ENCODE measurements around the gene STARD9.
"Not testable (repeated sequence)": the region's sequence is repeated elsewhere in the genome, so short reads cannot be mapped to it uniquely, and the experiment has no call there.

STARD9 gene

DNA sequence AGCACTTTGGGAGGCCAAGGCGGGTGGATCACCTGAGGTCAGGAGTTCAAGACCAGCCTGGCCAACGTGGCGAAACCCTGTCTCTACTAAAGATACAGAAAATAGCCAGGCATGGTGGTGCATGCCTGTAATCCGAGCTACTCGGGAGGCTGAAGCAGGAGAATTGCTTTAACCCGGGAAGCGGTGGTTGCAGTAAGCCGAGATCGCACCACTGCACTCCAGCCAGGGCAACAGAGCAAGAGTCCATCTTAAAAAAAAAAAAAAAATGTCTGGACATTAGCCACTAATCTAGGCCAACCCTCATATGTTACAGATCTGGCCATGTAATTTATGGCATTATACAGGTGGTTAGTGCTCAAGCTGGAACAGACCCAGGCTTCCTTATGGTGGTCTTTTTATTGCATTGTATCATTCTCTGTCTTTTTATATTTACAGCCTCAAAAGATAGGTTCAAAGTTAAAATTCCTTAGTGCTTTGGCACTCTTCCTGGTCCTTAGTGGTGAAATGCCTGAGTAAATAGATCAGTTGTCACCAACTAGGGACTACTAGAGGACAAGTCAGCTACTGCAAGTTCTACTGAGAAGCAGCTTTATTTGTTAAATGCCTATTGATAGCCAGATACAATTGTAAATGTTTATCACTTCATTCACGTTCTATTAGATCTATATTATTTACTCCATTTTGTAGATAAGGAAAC lies 16.0 kb downstream of the STARD9 start:
- no peak for DNase-seq

DNA sequence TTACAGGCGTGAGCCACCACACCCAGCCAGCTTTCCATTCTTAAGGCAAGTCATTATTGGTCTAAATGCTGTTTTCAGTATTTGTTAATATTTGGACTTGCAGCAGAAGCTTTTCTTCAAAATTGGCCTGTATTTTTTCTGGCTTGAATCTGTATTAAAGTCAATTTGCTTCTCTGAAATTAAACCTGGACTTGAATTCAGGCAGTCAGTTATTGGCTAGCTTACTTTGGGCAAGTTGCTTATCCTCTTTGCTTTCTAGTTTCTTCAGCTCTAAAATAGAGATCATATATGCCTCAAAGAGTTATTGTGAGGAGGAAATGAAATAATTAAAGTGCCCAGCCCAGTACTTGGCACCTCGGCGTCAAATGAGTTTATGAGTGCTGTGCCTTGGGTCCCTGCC lies 17.3 kb downstream of the STARD9 start:
- no peak for DNase-seq

DNA sequence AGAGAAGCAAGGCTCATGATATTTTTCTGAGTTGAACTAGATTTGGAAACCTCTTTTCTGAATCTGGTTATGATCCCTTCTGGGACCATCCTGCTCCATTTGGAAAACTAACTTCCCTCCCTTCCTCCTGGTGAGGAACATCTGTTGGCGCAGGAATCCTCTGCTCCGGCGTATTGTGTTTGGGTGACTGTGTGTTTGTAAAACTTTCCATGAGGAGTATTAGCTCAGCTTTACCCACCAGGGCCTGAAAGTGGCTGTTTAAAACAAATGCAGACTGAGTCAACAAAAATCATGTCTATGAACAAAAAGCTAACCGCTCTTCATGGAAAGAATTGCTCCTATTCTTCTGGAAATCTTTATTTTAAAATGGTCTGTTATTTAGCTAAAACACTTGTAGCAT lies 17.7 kb downstream of the STARD9 start:
- DNase-seq: no peak

DNA sequence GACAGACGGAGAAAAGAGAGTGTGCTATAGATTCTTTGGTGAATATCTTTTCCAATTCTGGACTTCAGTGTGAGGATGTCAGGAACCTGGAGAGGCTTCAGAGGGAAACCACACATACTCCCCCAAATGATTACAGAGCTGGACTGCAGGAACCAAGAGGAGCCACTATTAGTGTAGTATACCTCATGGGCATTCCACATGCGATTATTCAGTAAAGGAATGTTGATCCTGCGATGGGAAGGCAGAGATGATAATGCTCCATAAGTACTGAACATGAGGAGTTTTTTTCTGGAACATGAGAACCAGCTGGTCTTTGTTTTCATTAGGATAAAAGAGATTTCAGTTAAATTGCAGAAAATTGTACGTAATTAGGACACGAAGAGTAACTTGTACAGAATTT lies 18.7 kb downstream of the STARD9 start:
- DNase-seq: no peak

DNA sequence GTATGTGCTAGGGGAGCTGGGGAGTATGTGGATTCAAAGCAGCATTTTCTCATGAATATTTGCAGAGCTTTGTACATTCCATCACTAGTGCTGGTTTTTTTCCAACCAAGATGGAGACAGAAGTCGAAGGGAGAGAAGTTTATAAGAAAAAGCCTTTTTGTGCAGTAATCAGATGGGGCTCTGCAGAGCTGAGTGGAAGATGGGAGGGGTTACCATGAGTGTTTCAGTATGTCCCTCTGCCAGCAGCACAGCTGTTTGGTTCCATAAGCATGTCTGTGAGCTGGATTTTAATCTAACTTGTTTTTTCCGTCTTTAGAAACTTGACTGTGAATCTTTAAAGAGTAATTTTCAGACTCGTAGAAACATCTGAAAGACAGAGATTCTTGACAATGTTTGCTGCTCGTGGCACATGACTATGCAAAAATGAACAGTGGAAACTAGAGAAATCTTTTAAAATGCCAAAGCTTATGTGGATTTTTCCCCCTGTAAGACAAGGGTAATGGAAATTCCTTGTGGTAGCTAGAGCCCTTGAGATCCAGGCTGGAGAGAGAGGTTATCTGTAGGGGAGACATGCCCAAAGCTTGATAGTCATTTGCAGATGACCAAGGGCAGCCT lies 20.3 kb downstream of the STARD9 start:
- DNase-seq: no peak

DNA sequence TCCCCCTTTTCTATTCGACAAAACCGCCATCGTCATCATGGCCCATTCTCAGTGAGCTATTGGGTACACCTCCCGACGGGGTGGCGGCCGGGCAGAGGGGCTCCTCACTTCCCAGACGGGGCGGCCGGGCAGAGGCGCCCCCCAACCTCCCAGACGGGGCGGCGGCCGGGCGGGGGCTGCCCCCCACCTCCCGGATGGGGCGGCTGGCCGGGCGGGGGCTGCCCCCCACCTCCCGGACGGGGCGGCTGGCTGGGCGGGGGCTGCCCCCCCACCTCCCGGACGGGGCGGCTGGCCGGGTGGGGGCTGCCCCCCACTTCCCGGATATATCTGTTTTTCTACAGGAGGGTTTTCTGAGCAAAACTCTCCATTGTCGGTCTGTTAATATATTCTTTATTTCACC lies 25.9 kb downstream of the STARD9 start:
- DNase-seq: not testable (repeated sequence)

DNA sequence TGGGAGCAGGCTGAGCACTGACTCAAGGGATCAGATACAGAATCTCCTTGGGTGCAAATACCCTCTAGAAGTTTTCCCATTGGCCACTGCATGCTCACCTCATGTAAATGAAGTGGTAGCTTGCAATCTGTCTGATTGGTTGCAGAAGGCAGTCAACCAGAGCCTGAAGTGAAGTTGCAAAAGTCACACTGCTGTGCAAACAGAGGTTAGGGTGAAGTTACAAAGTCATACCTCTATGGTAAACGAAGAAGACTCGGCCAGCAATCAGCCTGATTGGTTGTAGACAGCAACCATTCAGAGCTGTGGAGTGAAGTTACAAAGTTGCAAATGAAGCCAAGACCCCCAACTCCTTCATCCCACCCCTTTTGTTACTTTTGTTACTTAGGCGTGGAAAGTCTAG lies 27.1 kb downstream of the STARD9 start:
- DNase-seq: no peak

DNA sequence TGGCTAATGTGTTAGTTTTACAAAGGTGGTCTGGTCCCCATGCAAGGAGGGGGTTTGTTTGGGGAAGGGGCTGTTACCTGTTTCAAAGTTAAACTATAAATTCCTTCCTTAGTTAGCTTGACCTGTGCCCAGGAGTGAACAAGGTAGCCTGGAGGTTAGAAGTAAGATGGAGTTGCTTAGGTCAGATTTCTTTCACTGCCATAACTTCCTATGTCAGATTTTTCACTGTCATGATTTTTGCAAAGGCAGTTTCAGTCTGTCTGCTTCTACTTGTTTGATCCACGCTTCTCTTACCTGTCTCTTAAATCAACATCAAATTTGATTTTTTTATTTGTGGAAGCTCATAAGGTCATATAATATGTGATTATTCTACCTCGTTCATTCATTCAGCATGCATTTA lies 28.6 kb downstream of the STARD9 start:
- DNase-seq: no peak

DNA sequence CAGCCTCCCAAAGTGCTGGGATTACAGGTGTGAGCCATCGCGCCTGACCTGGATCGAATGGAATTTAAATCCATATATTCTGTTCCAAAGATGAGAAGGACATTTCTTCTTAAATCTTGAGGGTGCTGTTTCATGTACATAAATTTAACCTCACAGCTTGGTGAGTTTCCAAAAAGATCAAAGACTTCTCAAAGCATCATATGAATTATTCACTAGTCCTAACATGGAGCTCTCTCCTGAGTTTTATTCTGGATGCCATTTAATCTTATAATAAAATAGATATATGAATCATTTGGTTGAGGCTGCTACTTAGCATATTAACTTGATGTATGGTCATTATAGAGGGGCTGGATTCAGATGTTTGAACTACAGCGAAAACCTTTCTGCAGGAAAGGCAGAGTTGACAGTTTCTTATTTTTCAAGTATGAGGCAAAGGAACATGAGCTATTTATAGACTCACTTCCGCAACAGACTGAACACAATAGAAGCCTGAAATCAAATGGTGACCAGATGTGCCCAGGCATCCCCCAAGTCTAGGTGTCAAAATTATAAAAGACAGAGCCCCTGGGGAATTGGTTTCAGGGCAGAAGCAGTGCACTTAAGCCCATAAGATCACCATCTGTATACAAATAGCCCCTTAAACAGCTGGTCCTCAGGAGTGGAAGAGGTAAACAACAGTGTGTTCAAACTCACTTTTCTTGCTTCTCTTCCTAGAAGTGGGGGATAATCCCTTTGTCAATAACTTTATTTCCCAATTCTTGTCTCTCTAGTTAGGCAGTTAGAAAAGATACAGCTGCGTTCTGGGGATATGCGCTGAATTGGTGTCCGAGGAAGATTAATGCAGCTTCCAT lies 29.7 kb downstream of the STARD9 start:
- no peak for DNase-seq

DNA sequence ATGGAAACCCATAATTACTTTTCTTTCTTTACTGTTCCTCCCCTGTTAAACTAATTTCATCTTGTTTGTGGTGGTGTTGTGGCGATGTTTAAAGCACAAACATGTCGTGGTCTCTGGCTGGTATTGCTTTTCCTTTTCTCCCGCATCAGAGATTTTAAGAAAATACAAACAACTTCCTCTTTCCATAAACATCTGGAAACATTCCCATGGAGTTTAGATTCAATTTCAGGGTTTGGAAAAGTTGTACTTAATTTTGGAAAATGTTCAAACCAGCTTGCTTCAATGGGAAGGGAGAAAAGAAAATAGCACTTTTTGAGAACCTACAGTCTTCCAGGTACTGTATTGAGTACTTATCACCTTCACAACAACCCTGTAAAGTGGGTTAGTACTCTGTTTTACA lies 30.4 kb downstream of the STARD9 start:
- DNase-seq: no peak

DNA sequence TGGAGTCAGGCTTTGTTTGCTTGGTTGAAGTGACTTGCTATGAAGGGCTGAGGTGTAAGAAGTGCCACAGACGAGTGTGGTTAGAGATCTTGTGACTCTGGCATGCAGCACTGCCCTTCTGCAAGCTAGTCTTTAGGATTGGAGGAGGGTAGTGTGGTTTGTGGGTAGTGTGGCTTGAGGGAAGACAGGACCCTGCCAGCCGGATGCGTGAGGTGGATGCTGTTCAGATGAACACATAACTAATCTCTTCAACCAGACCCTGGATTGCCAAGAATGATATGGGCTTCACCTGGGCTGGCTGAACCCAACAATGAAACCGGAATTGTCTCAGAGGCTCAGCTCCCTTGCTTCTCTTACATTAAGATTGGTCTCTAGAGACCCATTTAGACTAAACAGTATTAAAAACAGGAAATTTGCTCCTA lies 32.7 kb downstream of the STARD9 start:
- DNase-seq: peak; percentile 58

DNA sequence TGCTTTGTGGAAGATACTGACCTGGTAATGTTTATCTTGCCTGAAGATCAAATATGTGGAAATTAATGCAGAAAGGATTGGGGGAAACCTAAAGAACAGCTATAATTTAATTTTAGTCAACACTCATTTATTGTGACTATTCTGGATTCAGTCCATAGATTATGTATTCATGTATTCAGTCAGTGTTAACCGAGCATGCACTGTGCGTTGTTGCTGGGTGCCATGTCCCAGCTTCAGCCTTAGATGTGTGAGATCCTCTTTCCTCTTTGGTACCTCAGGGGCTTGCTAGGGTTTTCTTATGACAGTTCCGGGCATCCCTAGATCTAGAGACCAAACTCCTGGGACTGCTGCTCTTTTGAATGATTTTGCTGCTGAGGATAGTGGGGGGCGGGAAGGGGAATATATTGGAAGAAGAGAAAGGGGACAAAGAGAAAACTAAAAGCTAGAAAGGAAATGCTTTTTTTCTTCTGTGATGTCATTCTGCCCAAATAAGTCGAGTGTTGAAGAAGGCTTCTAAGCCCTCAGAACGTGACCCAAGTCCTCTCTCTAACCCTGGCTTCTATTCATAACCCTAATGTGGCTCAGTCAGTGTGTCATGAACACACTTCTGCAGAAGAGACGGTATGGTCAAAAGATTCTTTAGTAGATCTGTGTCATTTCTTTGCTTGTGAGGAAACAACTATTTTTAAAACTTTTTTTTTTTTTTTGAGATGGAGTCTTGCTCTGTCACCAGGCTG lies 33.5 kb downstream of the STARD9 start:
- no peak for DNase-seq

DNA sequence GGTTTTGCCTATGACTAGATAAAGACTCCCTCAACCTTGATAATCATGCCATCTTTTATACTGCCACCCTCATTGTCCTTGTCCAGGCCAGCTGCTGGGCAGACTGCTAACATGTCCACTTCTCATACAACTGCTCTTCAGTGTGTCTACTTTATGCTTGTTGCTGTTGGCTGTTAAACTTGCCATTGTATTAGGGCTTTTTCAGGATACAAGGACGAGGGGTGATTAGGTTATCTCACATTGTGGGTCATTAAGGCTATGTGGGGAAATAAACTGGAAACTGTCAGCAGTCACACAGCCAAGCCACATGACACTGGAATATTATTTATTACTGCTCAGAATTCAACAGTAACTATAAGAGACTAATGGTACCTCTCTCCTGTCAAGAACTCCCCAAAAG lies 36.1 kb downstream of the STARD9 start:
- no peak for DNase-seq

DNA sequence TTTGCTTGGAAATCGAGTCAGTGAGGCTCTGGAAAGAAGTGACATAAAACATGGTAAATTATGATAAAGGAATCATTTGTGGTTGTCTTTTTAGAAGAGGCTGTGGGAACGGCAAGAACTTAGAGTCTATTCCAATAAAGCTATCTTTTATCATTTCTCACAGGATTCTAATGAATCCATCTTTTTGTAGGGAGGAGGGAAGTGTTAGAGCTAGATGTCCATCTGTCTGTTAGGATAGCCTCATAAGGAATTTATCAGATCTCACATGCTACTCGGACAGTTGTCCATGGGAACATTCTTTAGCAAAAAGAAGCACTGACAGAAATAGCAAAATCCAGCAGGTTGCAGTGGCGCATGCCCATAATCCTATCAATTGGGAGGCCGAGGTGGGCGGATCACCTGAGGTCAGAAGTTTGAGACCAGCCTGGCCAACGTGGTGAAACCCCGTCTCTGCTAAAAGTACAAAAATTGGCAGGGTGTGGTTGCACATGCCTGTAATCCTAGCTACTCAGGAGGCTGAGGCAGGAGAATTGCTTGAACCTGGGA lies 37.0 kb downstream of the STARD9 start:
- no peak for DNase-seq

DNA sequence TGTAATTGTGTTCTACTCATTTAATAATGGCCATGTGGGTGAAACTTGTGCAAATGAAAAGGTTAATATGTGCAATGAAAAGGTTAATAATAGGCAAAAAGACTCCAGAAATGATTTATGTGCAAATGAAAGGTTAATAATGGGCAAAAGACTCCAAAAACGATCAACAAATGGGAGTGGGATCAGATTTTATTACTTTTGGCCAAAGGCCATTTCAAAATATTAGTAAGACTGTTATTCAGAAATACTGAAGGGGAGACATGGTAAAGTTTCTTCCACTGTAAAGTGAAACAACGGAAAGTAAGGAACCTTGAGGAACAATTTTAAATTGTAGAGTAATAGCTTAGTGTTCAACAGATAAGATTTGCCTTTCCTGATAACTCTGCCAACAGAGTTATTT lies 40.7 kb downstream of the STARD9 start:
- no peak for DNase-seq

DNA sequence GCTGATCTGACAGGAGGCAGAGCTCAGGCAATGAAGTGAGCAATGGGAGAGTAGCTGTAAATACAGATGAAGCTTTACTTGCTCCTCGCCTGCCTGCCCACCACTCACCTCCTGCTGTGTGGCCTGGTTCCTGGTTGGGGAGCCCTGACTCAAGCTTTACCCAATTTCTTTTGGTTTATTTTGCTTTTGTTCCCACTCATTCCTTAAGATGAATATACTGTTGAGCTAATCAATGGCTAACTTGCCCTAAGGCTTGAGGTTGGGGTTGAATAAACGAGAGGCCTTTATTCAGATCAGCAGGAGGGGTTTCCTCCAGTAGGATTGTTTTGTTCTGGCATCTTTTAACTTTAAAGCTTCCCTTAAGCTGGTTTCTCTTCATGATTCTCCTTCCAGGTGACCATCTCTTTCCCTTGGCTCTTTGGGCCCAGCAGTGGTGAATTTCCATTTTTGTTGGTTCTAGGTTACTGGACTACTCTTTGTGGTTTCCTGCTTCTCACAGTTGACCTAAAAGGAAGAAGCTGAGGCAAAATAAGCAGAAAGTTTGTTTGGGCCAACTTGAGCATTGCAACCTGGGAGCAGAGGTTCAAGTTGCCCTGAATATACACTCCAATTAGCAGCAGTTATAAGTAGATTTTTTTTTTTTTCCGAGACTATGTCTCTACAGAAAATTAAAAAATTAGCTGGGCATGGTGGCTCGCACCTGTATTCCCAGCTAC lies 44.4 kb downstream of the STARD9 start:
- no peak for DNase-seq

DNA sequence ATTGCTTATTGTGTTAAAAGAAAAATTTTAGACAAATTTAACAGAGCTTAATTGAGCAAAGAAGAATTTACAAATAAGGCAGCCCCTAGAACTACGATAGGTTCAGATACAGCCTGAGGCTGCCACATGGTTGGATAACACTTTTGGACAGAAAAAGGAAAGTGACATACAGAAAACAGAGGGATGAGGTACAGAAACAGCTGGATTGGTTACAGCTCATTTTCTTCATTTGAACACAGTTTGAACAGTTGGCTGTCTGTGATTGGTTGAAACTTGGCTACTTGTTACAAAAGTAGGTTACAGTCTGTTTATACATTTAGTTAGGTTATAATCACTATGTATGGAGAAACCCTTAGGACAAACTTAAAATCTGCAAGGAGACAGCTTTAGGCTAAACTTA lies 46.0 kb downstream of the STARD9 start:
- DNase-seq: no peak

DNA sequence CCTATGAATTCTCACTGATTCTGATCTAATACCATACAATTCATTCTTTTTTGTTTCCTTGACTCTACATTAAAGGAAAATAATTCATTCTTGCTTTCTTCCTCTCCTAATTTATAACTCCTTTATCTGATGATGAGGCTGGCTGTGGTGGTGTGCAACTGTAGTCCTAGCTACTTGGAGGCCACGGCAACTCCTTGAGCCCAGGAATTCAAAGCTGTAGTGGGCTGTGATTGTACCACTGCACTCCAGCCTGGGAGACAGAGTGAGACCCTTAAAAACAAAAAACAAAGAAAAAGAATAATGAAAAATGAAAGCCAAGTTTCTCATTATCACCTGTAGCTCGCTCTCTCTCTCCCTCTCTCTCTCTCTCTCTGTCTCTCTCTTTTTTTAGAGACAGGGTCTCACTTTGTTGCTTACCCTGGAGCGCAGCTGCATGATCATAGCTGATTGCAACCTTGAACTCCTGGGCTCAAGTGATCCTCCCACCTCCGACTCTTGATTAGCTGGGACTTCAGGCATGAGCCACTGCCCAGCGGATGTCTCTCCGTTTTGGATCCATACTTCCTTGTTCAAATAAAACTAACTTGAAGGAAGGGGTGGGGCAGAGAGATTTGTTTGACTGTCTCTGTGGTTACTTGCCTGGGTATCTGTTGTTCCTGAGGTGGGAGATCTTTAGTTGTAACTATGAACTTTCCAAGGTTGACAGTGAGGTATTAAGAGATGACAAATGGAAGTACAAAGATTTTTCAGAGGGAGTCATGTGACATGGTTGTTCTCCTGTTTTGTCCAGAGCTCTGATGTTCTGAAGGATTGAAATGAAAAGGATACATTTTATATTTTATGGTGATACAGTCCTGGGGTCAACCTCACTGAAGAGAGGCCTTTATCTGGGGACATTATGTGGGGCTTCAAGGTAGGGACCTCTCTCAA lies 46.9 kb downstream of the STARD9 start:
- no peak for DNase-seq

DNA sequence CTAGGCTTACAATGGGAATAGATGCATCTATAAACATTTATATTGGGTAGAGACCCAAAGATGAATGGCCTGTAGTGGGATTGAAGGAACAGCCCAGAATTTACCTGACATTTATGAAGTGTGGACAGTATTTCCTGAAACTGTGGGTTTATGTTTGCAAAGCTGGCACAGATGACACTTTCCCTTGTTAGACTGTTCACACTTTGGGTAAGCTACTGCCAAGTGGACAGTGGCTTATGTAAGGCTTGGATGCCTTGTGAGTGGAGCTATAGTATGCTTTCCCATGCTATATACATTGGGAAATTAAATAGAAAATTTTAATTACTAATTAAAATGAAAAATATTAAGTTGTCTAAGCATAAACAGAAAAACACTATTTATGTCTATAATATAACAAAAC lies 48.5 kb downstream of the STARD9 start:
- DNase-seq: no peak

DNA sequence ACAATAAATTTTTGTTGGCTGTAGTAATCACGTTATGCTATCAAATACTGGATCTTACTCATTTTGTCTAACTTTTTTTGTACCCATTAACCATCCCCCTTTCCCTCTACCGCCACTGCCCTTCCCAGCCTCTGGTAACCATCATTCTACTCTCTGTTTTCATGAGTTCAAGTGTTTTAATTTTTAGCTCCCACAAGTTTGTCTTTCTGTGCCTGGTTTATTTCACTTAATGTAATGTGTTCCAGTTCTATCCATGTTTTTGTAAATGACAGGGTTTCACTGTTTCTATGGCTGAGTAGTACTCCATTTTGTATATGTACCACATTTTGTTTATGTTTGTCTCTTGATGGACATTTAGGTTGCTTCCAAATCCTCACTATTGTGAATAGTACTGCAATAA lies 52.1 kb downstream of the STARD9 start:
- no peak for DNase-seq

DNA sequence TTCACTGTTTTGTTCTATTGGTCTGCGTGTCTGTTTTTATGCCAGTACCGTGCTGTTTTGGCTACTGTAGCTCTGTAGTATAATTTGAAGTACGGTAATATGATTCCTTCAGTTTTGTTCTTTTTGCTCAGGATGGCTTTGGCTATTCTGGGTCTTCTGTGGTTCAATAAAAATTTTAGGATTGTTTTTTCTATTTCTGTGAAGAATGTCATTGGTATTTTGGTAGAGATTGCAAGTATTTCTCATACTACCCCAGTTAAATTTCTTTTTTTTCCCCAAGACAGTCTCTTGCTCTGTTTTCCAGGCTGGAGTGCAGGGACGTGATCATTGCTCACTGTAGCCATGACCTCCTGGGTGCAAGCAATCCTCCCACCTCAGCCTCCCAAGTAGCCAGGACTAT lies 53.4 kb downstream of the STARD9 start:
- DNase-seq: no peak

Measured in activated CD8-positive, alpha-beta memory T cell treated with anti-CD3 and anti-CD28 coated beads for 24 hours (primary cell).